SIG-M5 treated with dmso at 0.1 percent for 504 hours (cell line): ENCODE measurements around the gene JUND.
A peak's percentile ranks its signal among the peaks of the same experiment; 100 is the strongest.

Experiments used
- DNase-seq: peaks from one replicate; lab custom pipeline; 2025; ENCODE audit not compliant: unreplicated experiment; lab: John Stamatoyannopoulos, UW

The JUND gene

GRCh38 chr19:18308948-18309325, 27.5 kb upstream of the JUND start:
- DNase-seq, result no peak

- no peak for DNase-seq
Measured at GRCh38 chr19:18308051-18308947, 26.9 kb upstream of the JUND start.

GRCh38 chr19:18307271-18307681, 25.9 kb upstream of the JUND start:
- DNase-seq, result no peak

GRCh38 chr19:18306888-18307260, 25.5 kb upstream of the JUND start:
- no peak for DNase-seq

- DNase-seq, result no peak
Measured at GRCh38 chr19:18306209-18306887, 24.9 kb upstream of the JUND start.

GRCh38 chr19:18304458-18305310, 23.3 kb upstream of the JUND start:
- DNase-seq, result peak; percentile 72

GRCh38 chr19:18304208-18304457, 22.7 kb upstream of the JUND start:
- no peak for DNase-seq

GRCh38 chr19:18301718-18302111, 20.3 kb upstream of the JUND start:
- DNase-seq, result no peak

GRCh38 chr19:18300930-18301717, 19.7 kb upstream of the JUND start:
- no peak for DNase-seq

GRCh38 chr19:18299654-18300053, 18.2 kb upstream of the JUND start:
- no peak for DNase-seq

GRCh38 chr19:18298601-18299000, 17.2 kb upstream of the JUND start:
- no peak for DNase-seq

- no peak for DNase-seq
Measured at GRCh38 chr19:18297308-18297707, 15.9 kb upstream of the JUND start.

- no peak for DNase-seq
Measured at GRCh38 chr19:18295034-18295451, 13.6 kb upstream of the JUND start.

GRCh38 chr19:18294467-18294864, 13.0 kb upstream of the JUND start:
- no peak for DNase-seq

- no peak for DNase-seq
Measured at GRCh38 chr19:18293642-18294466, 12.4 kb upstream of the JUND start.

GRCh38 chr19:18292810-18293641, 11.6 kb upstream of the JUND start:
- DNase-seq, result peak; percentile 48

GRCh38 chr19:18292462-18292809, 11.0 kb upstream of the JUND start:
- DNase-seq, result no peak

- DNase-seq, result peak; percentile 90
Measured at GRCh38 chr19:18291590-18292461, 10.4 kb upstream of the JUND start.
